Epithelial cell of proximal tubule (primary cell): Measurements from ENCODE around the gene AMZ1. TPM values are rescaled to one million over a fixed set of nuclear protein-coding genes. Genes with fewer than 3 reads are reported as not detected.

Source experiments
- DNase-seq: peaks from one replicate; pipeline ENCODE4 v3.0.0-alpha.2; 2011; ENCODE audit warnings: low read depth
- H3K4me3 ChIP-seq: 2 replicates; pipeline ENCODE4 v1.5.1; 2011; ENCODE audit warnings: low read depth, mild to moderate bottlenecking, low read length
- CTCF ChIP-seq: conservative IDR thresholded peaks from 2 replicates; pipeline ENCODE4 v1.5.1; 2012; ENCODE audit warnings: low read depth, mild to moderate bottlenecking, low read length
- total RNA-seq: library from RNA; depleted of rRNA; stranded (reverse); fragments of >200 nt; gene quantifications from 2 replicates; pipeline ENCODE4 v1.2.3, GENCODE V29; 2015

AMZ1 gene
- total RNA-seq, 1 donor from 2014 or later = 0.29 TPM

- no peak for TF ChIP-seq CTCF
- no peak overlapping the region for H3K4me3 ChIP-seq
- no peak for DNase-seq
Observed at GRCh38 chr7:2710286-2710655, 22.3 kb downstream of the AMZ1 start.

GRCh38 chr7:2710901-2711551 lies 23.0 kb downstream of the AMZ1 start:
- no peak for TF ChIP-seq CTCF
- no peak for DNase-seq
- H3K4me3 ChIP-seq = no peak overlapping the region

- no peak for TF ChIP-seq CTCF
- no peak for DNase-seq
Observed at GRCh38 chr7:2711895-2712675, 24.1 kb downstream of the AMZ1 start.

GRCh38 chr7:2713370-2713769 lies 25.4 kb downstream of the AMZ1 start:
- TF ChIP-seq CTCF = no peak
- H3K4me3 ChIP-seq = no peak overlapping the region
- no peak for DNase-seq

More at GRCh38 chr7:2711895-2712675, 24.1 kb downstream of the AMZ1 start:
- H3K4me3 ChIP-seq = no peak overlapping the region

- DNase-seq = no peak
- no peak for TF ChIP-seq CTCF
- H3K4me3 ChIP-seq = no peak overlapping the region
Observed at GRCh38 chr7:2713978-2714377, 26.0 kb downstream of the AMZ1 start.

- no peak for DNase-seq
- no peak overlapping the region for H3K4me3 ChIP-seq
- no peak for TF ChIP-seq CTCF
Observed at GRCh38 chr7:2714636-2715035, 26.6 kb downstream of the AMZ1 start.
